HG03342 (cell line): Measurements from ENCODE around the gene SIRPB2.

Experiments used
- ATAC-seq: cut with Tn5 transposase; IDR thresholded peaks from one replicate; pipeline ENCODE4 v1.9.1; 2021; ENCODE audit warnings: mild to moderate bottlenecking, moderate library complexity; ENCODE audit not compliant: unreplicated experiment

SIRPB2 gene

GRCh38 chr20:1472556-1473245, 18.5 kb downstream of the SIRPB2 start:
- ATAC-seq = no peak

- ATAC-seq = no peak
These were observed 20.0 kb downstream of the SIRPB2 start for GRCh38 chr20:1471242-1471641.

GRCh38 chr20:1469925-1470571, 21.2 kb downstream of the SIRPB2 start:
- no peak for ATAC-seq

- no peak for ATAC-seq
These were observed 21.8 kb downstream of the SIRPB2 start for GRCh38 chr20:1469306-1469905.

GRCh38 chr20:1468117-1468624, 23.0 kb downstream of the SIRPB2 start:
- no peak for ATAC-seq

- no peak for ATAC-seq
These were observed 23.7 kb downstream of the SIRPB2 start for GRCh38 chr20:1467355-1468116.

- no peak for ATAC-seq
These were observed 24.2 kb downstream of the SIRPB2 start for GRCh38 chr20:1467082-1467354.

GRCh38 chr20:1466211-1467081, 24.8 kb downstream of the SIRPB2 start, which contains the start of gene NSFL1C:
NSFL1C (minus strand) TSS chr20:1466849; CDS start chr20:1466824, 25 bp downstream.
- ATAC-seq = peak; percentile 78

- ATAC-seq = no peak
These were observed 25.6 kb downstream of the SIRPB2 start for GRCh38 chr20:1465470-1466210.

- no peak for ATAC-seq
These were observed 27.1 kb downstream of the SIRPB2 start for GRCh38 chr20:1463971-1464570.

GRCh38 chr20:1462834-1463233, 28.4 kb downstream of the SIRPB2 start:
- ATAC-seq = no peak

GRCh38 chr20:1462001-1462400, 29.2 kb downstream of the SIRPB2 start:
- ATAC-seq = no peak

GRCh38 chr20:1460275-1460674, 30.9 kb downstream of the SIRPB2 start:
- ATAC-seq = no peak

GRCh38 chr20:1457992-1458391, 33.2 kb downstream of the SIRPB2 start:
- ATAC-seq = no peak

GRCh38 chr20:1456300-1456699, 34.9 kb downstream of the SIRPB2 start:
- ATAC-seq = no peak

GRCh38 chr20:1450926-1451491, 40.2 kb downstream of the SIRPB2 start:
- no peak for ATAC-seq

GRCh38 chr20:1449370-1449769, 41.9 kb downstream of the SIRPB2 start:
- no peak for ATAC-seq

GRCh38 chr20:1448081-1448620, 43.1 kb downstream of the SIRPB2 start:
- no peak for ATAC-seq

GRCh38 chr20:1446536-1446935, 44.7 kb downstream of the SIRPB2 start:
- no peak for ATAC-seq
